Memory B cell (primary cell): ENCODE data around the gene PPARG.

Experiments
- ATAC-seq: fragments of 150-1000 bp; cut with Tn5 transposase; 2 replicates; pipeline ENCODE4 v1.10.0; 2021; ENCODE audit warnings: low read depth, mild to moderate bottlenecking, moderate library complexity
- DNase-seq, 2 donors: peaks; one replicate each; pipeline ENCODE4 v3.0.0; 2022; ENCODE audit warnings: low spot score in 2 of 2
- H3K27ac Mint-ChIP-seq: one replicate; pipeline ENCODE4 v1.8.0; 2022; ENCODE audit warnings: mild to moderate bottlenecking, moderate library complexity, mixed read lengths
- H3K27me3 Mint-ChIP-seq: one replicate; pipeline ENCODE4 v1.8.0; 2022; ENCODE audit warnings: mixed read lengths
- H3K36me3 Mint-ChIP-seq: one replicate; pipeline ENCODE4 v1.8.0; 2022; ENCODE audit warnings: mild to moderate bottlenecking, mixed read lengths
- H3K4me1 Mint-ChIP-seq: one replicate; pipeline ENCODE4 v1.8.0; 2022; ENCODE audit warnings: mixed read lengths
- H3K4me3 Mint-ChIP-seq: one replicate; pipeline ENCODE4 v1.8.0; 2022; ENCODE audit warnings: mild to moderate bottlenecking, moderate library complexity, mixed read lengths
- H3K9me3 Mint-ChIP-seq: one replicate; pipeline ENCODE4 v1.8.0; 2022; ENCODE audit warnings: mixed read lengths

The PPARG gene

GRCh38 chr3:12394569-12395271, 105.8 kb downstream of the PPARG start:
- Mint-ChIP-seq H3K4me3 (peak overlapping the region; percentile 52), H3K27me3 (peaks cover 3% of the 10 kb centered on the region), H3K4me1 (peaks cover 9% of the 10 kb centered on the region), H3K27ac (peak overlapping the region; percentile 81), H3K9me3 (no peaks in the 10 kb centered on the region), H3K36me3 (no peaks in the 10 kb centered on the region)
- peak; percentile 47 for ATAC-seq
- no peak for DNase-seq

GRCh38 chr3:12395349-12396012, 106.6 kb downstream of the PPARG start:
- peak; percentile 77 for ATAC-seq
- Mint-ChIP-seq H3K27me3 (peaks cover 3% of the 10 kb centered on the region), H3K9me3 (no peaks in the 10 kb centered on the region), H3K36me3 (no peaks in the 10 kb centered on the region), H3K27ac (no peak overlapping the region), H3K4me1 (peaks cover 12% of the 10 kb centered on the region), H3K4me3 (peak overlapping the region; percentile 65)
- DNase-seq: no peak

GRCh38 chr3:12396471-12396870, 107.6 kb downstream of the PPARG start:
- no peaks in the 10 kb centered on the region for H3K27me3 Mint-ChIP-seq
- H3K36me3 Mint-ChIP-seq: no peaks in the 10 kb centered on the region
- no peaks in the 10 kb centered on the region for H3K9me3 Mint-ChIP-seq
- DNase-seq: no peak
- H3K27ac Mint-ChIP-seq: no peak overlapping the region
- no peak overlapping the region for H3K4me3 Mint-ChIP-seq
- no peak for ATAC-seq
- peaks cover 20% of the 10 kb centered on the region for H3K4me1 Mint-ChIP-seq

GRCh38 chr3:12399226-12399625, 110.4 kb downstream of the PPARG start:
- ATAC-seq (no peak), DNase-seq (no peak)
- Mint-ChIP-seq H3K27ac (peak overlapping the region; percentile 12), H3K27me3 (no peaks in the 10 kb centered on the region), H3K4me3 (peak overlapping the region; percentile 48), H3K4me1 (peaks cover 20% of the 10 kb centered on the region), H3K36me3 (no peaks in the 10 kb centered on the region), H3K9me3 (no peaks in the 10 kb centered on the region)

GRCh38 chr3:12400616-12401194, 111.8 kb downstream of the PPARG start:
- DNase-seq (no peak), ATAC-seq (no peak)
- no peaks in the 10 kb centered on the region for H3K9me3 Mint-ChIP-seq
- peak overlapping the region; percentile 40 for H3K27ac Mint-ChIP-seq
- no peaks in the 10 kb centered on the region for H3K27me3 Mint-ChIP-seq
- H3K4me1 Mint-ChIP-seq: peaks cover 14% of the 10 kb centered on the region
- peak overlapping the region; percentile 18 for H3K4me3 Mint-ChIP-seq
- no peaks in the 10 kb centered on the region for H3K36me3 Mint-ChIP-seq

- no peaks in the 10 kb centered on the region for H3K27me3 Mint-ChIP-seq
- no peak for DNase-seq
- no peaks in the 10 kb centered on the region for H3K9me3 Mint-ChIP-seq
- no peak for ATAC-seq
- peaks cover 14% of the 10 kb centered on the region for H3K4me1 Mint-ChIP-seq
- no peaks in the 10 kb centered on the region for H3K36me3 Mint-ChIP-seq
- H3K4me3 Mint-ChIP-seq: no peak overlapping the region
- peak overlapping the region; percentile 40 for H3K27ac Mint-ChIP-seq
Measured at GRCh38 chr3:12401208-12401607, 112.3 kb downstream of the PPARG start.

- DNase-seq (no peak), ATAC-seq (no peak)
- H3K27ac Mint-ChIP-seq: no peak overlapping the region
- H3K36me3 Mint-ChIP-seq: no peaks in the 10 kb centered on the region
- no peaks in the 10 kb centered on the region for H3K9me3 Mint-ChIP-seq
- H3K4me3 Mint-ChIP-seq: no peak overlapping the region
- peaks cover 6% of the 10 kb centered on the region for H3K4me1 Mint-ChIP-seq
- no peaks in the 10 kb centered on the region for H3K27me3 Mint-ChIP-seq
Measured at GRCh38 chr3:12405432-12406272, 116.8 kb downstream of the PPARG start.

GRCh38 chr3:12408984-12409683, 120.3 kb downstream of the PPARG start:
- no peak for DNase-seq
- Mint-ChIP-seq H3K27ac (no peak overlapping the region), H3K36me3 (no peaks in the 10 kb centered on the region), H3K9me3 (no peaks in the 10 kb centered on the region), H3K4me3 (no peak overlapping the region), H3K4me1 (no peaks in the 10 kb centered on the region), H3K27me3 (peaks cover 2% of the 10 kb centered on the region)
- ATAC-seq: no peak

- H3K4me1 Mint-ChIP-seq: no peaks in the 10 kb centered on the region
- no peak for ATAC-seq
- no peaks in the 10 kb centered on the region for H3K36me3 Mint-ChIP-seq
- no peak for DNase-seq
- no peak overlapping the region for H3K4me3 Mint-ChIP-seq
- H3K9me3 Mint-ChIP-seq: no peaks in the 10 kb centered on the region
- H3K27ac Mint-ChIP-seq: no peak overlapping the region
- peaks cover 2% of the 10 kb centered on the region for H3K27me3 Mint-ChIP-seq
Measured at GRCh38 chr3:12409684-12410596, 121.1 kb downstream of the PPARG start.

GRCh38 chr3:12413721-12414255, 124.9 kb downstream of the PPARG start:
- no peaks in the 10 kb centered on the region for H3K9me3 Mint-ChIP-seq
- no peak for DNase-seq
- no peak overlapping the region for H3K27ac Mint-ChIP-seq
- peaks cover 2% of the 10 kb centered on the region for H3K27me3 Mint-ChIP-seq
- H3K4me3 Mint-ChIP-seq: no peak overlapping the region
- no peak for ATAC-seq
- H3K36me3 Mint-ChIP-seq: no peaks in the 10 kb centered on the region
- H3K4me1 Mint-ChIP-seq: no peaks in the 10 kb centered on the region

- no peak overlapping the region for H3K4me3 Mint-ChIP-seq
- no peak for ATAC-seq
- no peaks in the 10 kb centered on the region for H3K4me1 Mint-ChIP-seq
- no peaks in the 10 kb centered on the region for H3K36me3 Mint-ChIP-seq
- DNase-seq: no peak
- H3K9me3 Mint-ChIP-seq: no peaks in the 10 kb centered on the region
- peaks cover 2% of the 10 kb centered on the region for H3K27me3 Mint-ChIP-seq
- no peak overlapping the region for H3K27ac Mint-ChIP-seq
Measured at GRCh38 chr3:12415014-12415680, 126.3 kb downstream of the PPARG start.

- Mint-ChIP-seq H3K9me3 (no peaks in the 10 kb centered on the region), H3K36me3 (no peaks in the 10 kb centered on the region), H3K4me1 (no peaks in the 10 kb centered on the region), H3K4me3 (no peak overlapping the region), H3K27me3 (peaks cover 1% of the 10 kb centered on the region), H3K27ac (no peak overlapping the region)
- ATAC-seq (no peak), DNase-seq (no peak)
Measured at GRCh38 chr3:12416731-12417130, 127.9 kb downstream of the PPARG start.
